Natural killer cell (primary cell): ENCODE results near the gene STARD6. TPM values are rescaled to one million over a fixed set of nuclear protein-coding genes. Genes with fewer than 3 reads are reported as not detected.

Experiments
- ATAC-seq, 3 donors: fragments of 150-1000 bp in 2 of 3; fragments of 200-7000 bp in 1 of 3; cut with Tn5 transposase; 1 replicate in 1 of 3; 2 replicates in 2 of 3; pipeline ENCODE4 v1.10.0; 2021; ENCODE audit warnings: mild to moderate bottlenecking in 2 of 3, moderate library complexity in 2 of 3
- DNase-seq, 2 donors: peaks; one replicate each; pipeline versions ENCODE4 v3.0.0 to v3.0.0-alpha.2; 2013 to 2021; ENCODE audit warnings: mixed read lengths in 1 of 2
- H3K27ac ChIP-seq: one replicate; pipeline ENCODE4 v1.5.1; 2013; ENCODE audit warnings: mild to moderate bottlenecking, low read length
- H3K27me3 ChIP-seq: one replicate; pipeline ENCODE4 v1.6.1; 2013; ENCODE audit warnings: low read length; ENCODE audit not compliant: control insufficient read depth, insufficient read depth
- H3K36me3 ChIP-seq: one replicate; pipeline ENCODE4 v1.6.1; 2013; ENCODE audit warnings: low read length; ENCODE audit not compliant: control insufficient read depth, insufficient read depth
- H3K4me1 ChIP-seq: one replicate; pipeline ENCODE4 v1.6.1; 2013; ENCODE audit warnings: low read length; ENCODE audit not compliant: control insufficient read depth, insufficient read depth
- H3K4me3 ChIP-seq: one replicate; pipeline ENCODE4 v1.5.1; 2013; ENCODE audit warnings: low read length
- H3K9me3 ChIP-seq: one replicate; pipeline ENCODE4 v1.6.1; 2013; ENCODE audit warnings: low read length; ENCODE audit not compliant: control insufficient read depth, insufficient read depth
- H3K27ac Mint-ChIP-seq, 2 donors: one replicate each; pipeline ENCODE4 v1.8.0; 2022; ENCODE audit warnings: mild to moderate bottlenecking in 2 of 2, mixed read lengths in 2 of 2, moderate library complexity in 1 of 2
- H3K27me3 Mint-ChIP-seq, 2 donors: one replicate each; pipeline ENCODE4 v1.8.0; 2022; ENCODE audit warnings: low read depth in 2 of 2, mixed read lengths in 2 of 2
- H3K36me3 Mint-ChIP-seq: one replicate; pipeline ENCODE4 v1.8.0; 2022; ENCODE audit warnings: mixed read lengths
- H3K4me1 Mint-ChIP-seq, 2 donors: one replicate each; pipeline ENCODE4 v1.8.0; 2022; ENCODE audit warnings: mixed read lengths in 2 of 2
- H3K4me3 Mint-ChIP-seq: one replicate; pipeline ENCODE4 v1.8.0; 2022; ENCODE audit warnings: mild to moderate bottlenecking, moderate library complexity, mixed read lengths
- H3K9me3 Mint-ChIP-seq, 2 donors: one replicate each; pipeline ENCODE4 v1.8.0; 2022; ENCODE audit warnings: mixed read lengths in 2 of 2
- CTCF ChIP-seq: fragments of 200-600 bp; IDR thresholded peaks from one replicate; pipeline ENCODE4 v1.8.0; 2022; ENCODE audit warnings: antibody characterized with exemption
- WGBS: methylation state at CpG from one replicate; pipeline ENCODE4 v1.1.7; 2013; ENCODE audit warnings: missing lambda C conversion rate; ENCODE audit not compliant: insufficient coverage; 5-methylcytosine and 5-hydroxymethylcytosine counted together
- intact Hi-C: fragments of 100-400 bp; cut with micrococcal nuclease; formaldehyde crosslinking; loops from one replicate; pipeline ENCODE4 v1.14.2; 2022
- total RNA-seq, 4 donors: library from RNA; stranded (reverse); fragments of 120-200 nt in 1 of 4; gene quantifications; one replicate each; pipeline versions ENCODE4 v1.2.3 to v1.2.4, GENCODE V29; 2013 to 2022

The STARD6 gene
- total RNA-seq, 3 donors from 2014 or later (not counting 1 experiment from before 2014, with no cell fraction given), result not detected

- intact Hi-C loops, result loop anchor here (1.0 to 10.0 kb wide), 3 partner anchors 58 to 133 kb away; partner anchors contain the start of genes MBD2 and POLI
- H3K36me3 ChIP-seq, result no peaks in the 10 kb centered on the region
- H3K27me3 ChIP-seq, result no peaks in the 10 kb centered on the region
- WGBS, result 2% methylated on average over 15 of the region's 15 CpGs
- H3K4me1 ChIP-seq, result peaks cover 9% of the 10 kb centered on the region
- H3K4me1 Mint-ChIP-seq, result peaks cover 22% of the 10 kb centered on the region in 2 donors
- DNase-seq (no peak), ATAC-seq (no peak)
- H3K27me3 Mint-ChIP-seq, result peaks cover 2 to 4% of the 10 kb centered on the region in 2 donors
- TF ChIP-seq CTCF, result no peak
- H3K9me3 ChIP-seq, result no peaks in the 10 kb centered on the region
- peak overlapping the region; percentile 70 for H3K4me3 ChIP-seq
- H3K4me3 Mint-ChIP-seq, result peak overlapping the region; percentile 100
- H3K27ac ChIP-seq, result peak overlapping the region; percentile 52
- peaks cover under 1 to 1% of the 10 kb centered on the region in 2 donors for H3K9me3 Mint-ChIP-seq
- peaks cover 4% of the 10 kb centered on the region for H3K36me3 Mint-ChIP-seq
- peak overlapping the region; percentile 92 for H3K27ac Mint-ChIP-seq
These were observed 487 bp downstream of the STARD6 start for GRCh38 chr18:54357082-54357659.

GRCh38 chr18:54351186-54351585, 6.5 kb downstream of the STARD6 start:
- Histone ChIP-seq H3K36me3 (no peaks in the 10 kb centered on the region), H3K9me3 (no peaks in the 10 kb centered on the region), H3K27ac (no peak overlapping the region), H3K4me3 (no peak overlapping the region), H3K27me3 (peaks cover 3% of the 10 kb centered on the region), H3K4me1 (no peaks in the 10 kb centered on the region)
- H3K9me3 Mint-ChIP-seq, result peaks cover 3% of the 10 kb centered on the region in 2 donors
- WGBS, result 95% methylated on average over 1 of the region's 1 CpG
- H3K36me3 Mint-ChIP-seq, result peaks cover 7% of the 10 kb centered on the region
- no peaks in the 10 kb centered on the region for H3K4me1 Mint-ChIP-seq
- no peak for TF ChIP-seq CTCF
- ATAC-seq, result no peak
- no peak for DNase-seq
- H3K27ac Mint-ChIP-seq, result no peak overlapping the region
- intact Hi-C loops, result loop anchor here (10.0 kb wide), 1 partner anchor 64 kb away; no protein-coding TSS in a partner anchor
- no peak overlapping the region for H3K4me3 Mint-ChIP-seq
- peaks cover 28 to 41% of the 10 kb centered on the region in 2 donors for H3K27me3 Mint-ChIP-seq

GRCh38 chr18:54338230-54338629, 19.4 kb downstream of the STARD6 start:
- no peak for ATAC-seq
- no peak for DNase-seq
- Mint-ChIP-seq H3K27me3 (peaks cover 6 to 24% of the 10 kb centered on the region in 2 donors), H3K4me3 (no peak overlapping the region), H3K36me3 (no peaks in the 10 kb centered on the region), H3K9me3 (no peaks in the 10 kb centered on the region), H3K4me1 (no peaks in the 10 kb centered on the region), H3K27ac (no peak overlapping the region)
- Histone ChIP-seq H3K27me3 (no peaks in the 10 kb centered on the region), H3K9me3 (no peaks in the 10 kb centered on the region), H3K4me1 (no peaks in the 10 kb centered on the region), H3K36me3 (no peaks in the 10 kb centered on the region), H3K27ac (no peak overlapping the region), H3K4me3 (no peak overlapping the region)
- intact Hi-C loops, result no loop called here
- no peak for TF ChIP-seq CTCF
- 100% methylated on average over 3 of the region's 4 CpGs for WGBS
